ENCODE results near the gene ABCB1.

DNA sequence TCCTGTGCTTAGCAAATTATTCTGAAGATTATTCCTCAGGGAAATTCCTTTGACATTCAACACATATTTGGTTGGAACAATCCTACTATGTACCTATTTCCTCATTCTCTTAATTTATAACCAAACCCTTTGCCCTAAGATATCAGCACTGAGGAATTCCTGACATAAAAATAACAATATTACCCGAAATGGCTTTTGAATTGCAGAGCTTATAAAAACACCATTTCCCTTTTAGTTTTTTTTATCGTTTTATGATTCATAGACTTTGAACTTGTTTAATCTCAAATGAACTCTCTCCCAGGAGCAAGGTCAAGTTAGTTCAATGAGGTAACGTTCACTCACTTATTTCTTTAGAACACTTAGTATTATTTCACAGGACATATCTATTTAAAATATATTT is 7.7 kb upstream of the ABCB1 start:
- TF ChIP-seq USF1 (IDR thresholded peaks at IDR 0.05) (no peak), CEBPB (IDR thresholded peaks at IDR 0.05) (no peak), TEAD4 (IDR thresholded peaks at IDR 0.05) (no peak), EP300 (IDR thresholded peaks at IDR 0.05; ENCODE audit: borderline replicate concordance) (no peak), EGR1 (IDR thresholded peaks at IDR 0.05) (no peak), YY1 (IDR thresholded peaks at IDR 0.05; ENCODE audit: low read depth) (no peak), ZBTB7A (IDR thresholded peaks at IDR 0.05; ENCODE audit: low read depth) (no peak), REST (IDR thresholded peaks at IDR 0.05; ENCODE audit: low read depth) (no peak), RAD21 (IDR thresholded peaks at IDR 0.05; ENCODE audit: low read depth) (no peak), NFIC (IDR thresholded peaks at IDR 0.05) (no peak), FOXM1 (IDR thresholded peaks at IDR 0.05; ENCODE audit: borderline replicate concordance, low read depth) (no peak), CREB1 (IDR thresholded peaks at IDR 0.05; ENCODE audit: low read depth) (no peak), TAF1 (IDR thresholded peaks at IDR 0.05; ENCODE audit: low read depth) (no peak)
- TF ChIP-seq, protein P1, sequence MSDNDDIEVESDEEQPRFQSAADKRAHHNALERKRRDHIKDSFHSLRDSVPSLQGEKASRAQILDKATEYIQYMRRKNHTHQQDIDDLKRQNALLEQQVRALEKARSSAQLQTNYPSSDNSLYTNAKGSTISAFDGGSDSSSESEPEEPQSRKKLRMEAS (IDR thresholded peaks at IDR 0.05), result no peak

All from Ishikawa (cell line).